ENCODE measurements around the gene VPS18. TPM values are rescaled to one million over a fixed set of nuclear protein-coding genes. Genes with fewer than 3 reads are reported as not detected.
A peak's percentile ranks its signal among the peaks of the same experiment; 100 is the strongest.

VPS18 gene
- total RNA-seq, 4 donors from 2014 or later, result 15.0 to 24.9 (median 19.7) TPM

GRCh38 chr15:40886586-40886985 is 7.7 kb upstream of the VPS18 start:
- H3K4me1 ChIP-seq, result no peaks in the 10 kb centered on the region
- H3K27ac ChIP-seq, result no peak overlapping the region
- no peaks in the 10 kb centered on the region for H3K36me3 ChIP-seq
- TF ChIP-seq EP300 (IDR thresholded peaks at IDR 0.05) (no peak), POLR2A (IDR thresholded peaks at IDR 0.05) (no peak), POLR2AphosphoS5 (IDR thresholded peaks at IDR 0.05) (no peak), CTCF (IDR thresholded peaks at IDR 0.05) (no peak)
- H3K27me3 ChIP-seq, result no peaks in the 10 kb centered on the region
- WGBS, result 50% methylated on average over 1 of the region's 1 CpG
- no peak overlapping the region for H3K4me3 ChIP-seq
- no peak for DNase-seq (ENCODE audit: low spot score in 2 of 2)
- H3K9me3 ChIP-seq, result no peaks in the 10 kb centered on the region

- Histone ChIP-seq H3K4me1 (peaks cover 8% of the 10 kb centered on the region), H3K9me3 (no peaks in the 10 kb centered on the region), H3K4me3 (no peak overlapping the region), H3K27ac (no peak overlapping the region), H3K27me3 (no peaks in the 10 kb centered on the region), H3K36me3 (no peaks in the 10 kb centered on the region)
- no peak for DNase-seq (ENCODE audit: low spot score in 2 of 2)
- TF ChIP-seq EP300 (IDR thresholded peaks at IDR 0.05), result no peak
- TF ChIP-seq POLR2AphosphoS5 (IDR thresholded peaks at IDR 0.05), result no peak
- TF ChIP-seq CTCF (IDR thresholded peaks at IDR 0.05), result no peak
Measured at GRCh38 chr15:40889112-40889511, 5.1 kb upstream of the VPS18 start.

- no peak overlapping the region for H3K27ac ChIP-seq
- no peak for TF ChIP-seq POLR2AphosphoS5 (IDR thresholded peaks at IDR 0.05)
- TF ChIP-seq EP300 (IDR thresholded peaks at IDR 0.05), result no peak
- no peak for TF ChIP-seq POLR2A (IDR thresholded peaks at IDR 0.05)
- TF ChIP-seq CTCF (IDR thresholded peaks at IDR 0.05), result no peak
- H3K27me3 ChIP-seq, result no peaks in the 10 kb centered on the region
- H3K9me3 ChIP-seq, result no peaks in the 10 kb centered on the region
- DNase-seq (ENCODE audit: low spot score in 2 of 2), result no peak
- 88% methylated on average over 5 of the region's 5 CpGs for WGBS
- peaks cover 22% of the 10 kb centered on the region for H3K4me1 ChIP-seq
- no peak overlapping the region for H3K4me3 ChIP-seq
- peaks cover 2% of the 10 kb centered on the region for H3K36me3 ChIP-seq
Measured at GRCh38 chr15:40891138-40891537, 3.1 kb upstream of the VPS18 start.

- Histone ChIP-seq H3K4me3 (no peak overlapping the region), H3K27me3 (no peaks in the 10 kb centered on the region), H3K9me3 (no peaks in the 10 kb centered on the region), H3K36me3 (peaks cover 10% of the 10 kb centered on the region), H3K27ac (no peak overlapping the region), H3K4me1 (peaks cover 24% of the 10 kb centered on the region)
- TF ChIP-seq CTCF (IDR thresholded peaks at IDR 0.05), result peak; percentile 41 to 56
- TF ChIP-seq EP300 (IDR thresholded peaks at IDR 0.05), result no peak
- WGBS, result 10% methylated on average over 4 of the region's 4 CpGs
- DNase-seq (ENCODE audit: low spot score in 2 of 2), result no peak
Measured at GRCh38 chr15:40891810-40892446, 2.3 kb upstream of the VPS18 start.

GRCh38 chr15:40892447-40893012 is 1.7 kb upstream of the VPS18 start:
- no peak for TF ChIP-seq POLR2A (IDR thresholded peaks at IDR 0.05)
- TF ChIP-seq POLR2AphosphoS5 (IDR thresholded peaks at IDR 0.05), result no peak
- TF ChIP-seq CTCF (IDR thresholded peaks at IDR 0.05), result no peak
- TF ChIP-seq EP300 (IDR thresholded peaks at IDR 0.05), result no peak
- WGBS, result 100% methylated on average over 2 of the region's 2 CpGs
- Histone ChIP-seq H3K27ac (peak overlapping the region; percentile 11), H3K27me3 (no peaks in the 10 kb centered on the region), H3K4me1 (peaks cover 24% of the 10 kb centered on the region), H3K9me3 (no peaks in the 10 kb centered on the region), H3K4me3 (no peak overlapping the region), H3K36me3 (peaks cover 10% of the 10 kb centered on the region)
- DNase-seq (ENCODE audit: low spot score in 2 of 2), result no peak
